ENCODE data around the gene MRGPRE.

MRGPRE gene

DNA sequence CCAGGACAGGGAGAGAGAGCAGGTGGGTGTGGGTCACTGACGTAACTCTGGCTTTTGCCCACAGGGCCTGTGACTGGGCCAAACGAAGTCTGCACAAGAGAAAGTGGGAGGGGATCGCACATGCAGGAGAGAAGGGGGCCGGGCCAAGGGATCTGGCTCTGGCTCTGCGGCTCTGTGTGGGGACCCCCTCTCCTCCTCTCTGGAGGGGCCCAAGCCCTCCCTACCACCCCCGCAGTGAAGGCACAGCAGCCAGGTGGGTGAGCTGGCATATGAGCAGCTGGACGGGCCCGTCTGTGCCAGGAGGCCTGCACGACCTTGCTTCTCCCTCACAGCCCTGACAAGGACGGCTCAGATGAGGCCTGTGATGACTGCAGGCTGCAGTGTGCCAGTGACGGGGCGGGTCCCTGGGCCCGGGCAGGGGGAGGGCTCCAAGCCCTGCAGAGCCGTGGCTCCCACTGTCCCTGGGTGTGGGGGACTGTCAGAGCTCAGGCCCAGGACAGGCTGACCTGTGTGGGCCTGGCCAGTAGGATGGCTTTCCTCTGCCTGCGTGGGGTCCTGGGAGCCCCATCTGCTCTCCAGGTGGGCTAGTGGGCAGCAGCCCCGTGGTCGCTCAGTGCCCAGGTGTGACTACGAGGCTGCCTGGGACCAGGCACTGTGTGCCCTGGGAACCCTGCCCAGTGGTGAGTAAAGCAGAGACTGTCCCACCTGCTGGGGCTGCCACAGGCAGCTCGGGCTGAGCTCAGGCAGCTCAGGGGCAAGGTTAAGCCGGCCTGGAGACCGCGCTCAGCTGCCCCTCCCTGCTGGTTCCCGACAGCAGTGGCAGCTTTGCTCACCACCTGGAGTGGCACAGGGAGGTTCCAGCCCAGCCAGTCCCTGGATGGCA, 35.8 kb downstream of the MRGPRE start:
- no peak for TF ChIP-seq TEAD4 (IDR thresholded peaks at IDR 0.05)
- no peak for TF ChIP-seq FOXM1 (IDR thresholded peaks at IDR 0.05; ENCODE audit: borderline replicate concordance, low read depth)

DNA sequence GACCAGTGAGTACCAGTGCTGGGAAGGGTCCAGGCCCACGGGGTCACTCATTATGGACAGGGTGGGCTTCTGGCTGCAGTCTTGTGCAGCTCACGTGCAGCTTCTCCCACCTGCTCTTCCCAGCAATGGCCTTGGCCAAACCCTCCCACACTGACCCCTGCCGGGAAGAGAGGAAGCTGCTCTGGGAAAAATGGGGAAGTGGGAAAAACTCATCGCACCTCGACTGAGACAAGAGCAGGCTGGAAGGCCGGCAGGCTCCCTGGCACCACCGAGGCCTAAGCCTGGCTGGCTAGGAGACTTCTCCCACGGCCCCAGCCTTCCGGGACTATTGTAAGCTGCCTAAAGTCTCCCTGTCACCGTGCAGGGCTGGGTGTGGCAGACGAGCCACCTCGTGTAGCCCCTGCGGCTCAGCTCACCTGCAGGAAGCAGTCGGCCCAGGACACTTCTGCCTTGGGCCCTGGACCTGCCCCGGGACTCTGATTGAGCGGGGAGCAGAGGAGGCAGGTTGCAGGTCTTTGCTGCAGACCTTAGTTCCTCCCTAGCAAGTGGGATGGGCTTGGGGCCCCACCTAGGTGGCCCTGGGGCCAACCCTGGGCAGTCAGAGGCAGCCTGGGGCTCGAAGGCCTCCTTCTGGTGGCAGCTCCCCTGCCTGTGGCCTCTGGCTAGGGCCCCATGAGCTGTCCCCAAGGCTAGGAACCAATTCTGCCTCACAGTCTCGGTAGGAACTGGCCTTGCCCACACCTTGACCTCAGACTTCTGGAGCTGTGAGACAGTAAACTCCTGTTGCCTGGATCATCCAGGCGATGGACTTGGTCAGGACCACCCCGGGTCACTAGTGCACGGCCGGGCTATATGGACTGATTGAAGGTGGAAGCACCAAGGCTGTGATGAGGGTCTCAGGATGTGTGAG, 36.7 kb downstream of the MRGPRE start:
- TF ChIP-seq NFIC (IDR thresholded peaks at IDR 0.05) (no peak), FOXM1 (IDR thresholded peaks at IDR 0.05; ENCODE audit: borderline replicate concordance, low read depth) (no peak), TCF12 (IDR thresholded peaks at IDR 0.05; ENCODE audit: low read depth) (no peak)
- TF ChIP-seq, protein P1, sequence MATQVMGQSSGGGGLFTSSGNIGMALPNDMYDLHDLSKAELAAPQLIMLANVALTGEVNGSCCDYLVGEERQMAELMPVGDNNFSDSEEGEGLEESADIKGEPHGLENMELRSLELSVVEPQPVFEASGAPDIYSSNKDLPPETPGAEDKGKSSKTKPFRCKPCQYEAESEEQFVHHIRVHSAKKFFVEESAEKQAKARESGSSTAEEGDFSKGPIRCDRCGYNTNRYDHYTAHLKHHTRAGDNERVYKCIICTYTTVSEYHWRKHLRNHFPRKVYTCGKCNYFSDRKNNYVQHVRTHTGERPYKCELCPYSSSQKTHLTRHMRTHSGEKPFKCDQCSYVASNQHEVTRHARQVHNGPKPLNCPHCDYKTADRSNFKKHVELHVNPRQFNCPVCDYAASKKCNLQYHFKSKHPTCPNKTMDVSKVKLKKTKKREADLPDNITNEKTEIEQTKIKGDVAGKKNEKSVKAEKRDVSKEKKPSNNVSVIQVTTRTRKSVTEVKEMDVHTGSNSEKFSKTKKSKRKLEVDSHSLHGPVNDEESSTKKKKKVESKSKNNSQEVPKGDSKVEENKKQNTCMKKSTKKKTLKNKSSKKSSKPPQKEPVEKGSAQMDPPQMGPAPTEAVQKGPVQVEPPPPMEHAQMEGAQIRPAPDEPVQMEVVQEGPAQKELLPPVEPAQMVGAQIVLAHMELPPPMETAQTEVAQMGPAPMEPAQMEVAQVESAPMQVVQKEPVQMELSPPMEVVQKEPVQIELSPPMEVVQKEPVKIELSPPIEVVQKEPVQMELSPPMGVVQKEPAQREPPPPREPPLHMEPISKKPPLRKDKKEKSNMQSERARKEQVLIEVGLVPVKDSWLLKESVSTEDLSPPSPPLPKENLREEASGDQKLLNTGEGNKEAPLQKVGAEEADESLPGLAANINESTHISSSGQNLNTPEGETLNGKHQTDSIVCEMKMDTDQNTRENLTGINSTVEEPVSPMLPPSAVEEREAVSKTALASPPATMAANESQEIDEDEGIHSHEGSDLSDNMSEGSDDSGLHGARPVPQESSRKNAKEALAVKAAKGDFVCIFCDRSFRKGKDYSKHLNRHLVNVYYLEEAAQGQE (IDR thresholded peaks at IDR 0.05; ENCODE audit: low read depth), result no peak

DNA sequence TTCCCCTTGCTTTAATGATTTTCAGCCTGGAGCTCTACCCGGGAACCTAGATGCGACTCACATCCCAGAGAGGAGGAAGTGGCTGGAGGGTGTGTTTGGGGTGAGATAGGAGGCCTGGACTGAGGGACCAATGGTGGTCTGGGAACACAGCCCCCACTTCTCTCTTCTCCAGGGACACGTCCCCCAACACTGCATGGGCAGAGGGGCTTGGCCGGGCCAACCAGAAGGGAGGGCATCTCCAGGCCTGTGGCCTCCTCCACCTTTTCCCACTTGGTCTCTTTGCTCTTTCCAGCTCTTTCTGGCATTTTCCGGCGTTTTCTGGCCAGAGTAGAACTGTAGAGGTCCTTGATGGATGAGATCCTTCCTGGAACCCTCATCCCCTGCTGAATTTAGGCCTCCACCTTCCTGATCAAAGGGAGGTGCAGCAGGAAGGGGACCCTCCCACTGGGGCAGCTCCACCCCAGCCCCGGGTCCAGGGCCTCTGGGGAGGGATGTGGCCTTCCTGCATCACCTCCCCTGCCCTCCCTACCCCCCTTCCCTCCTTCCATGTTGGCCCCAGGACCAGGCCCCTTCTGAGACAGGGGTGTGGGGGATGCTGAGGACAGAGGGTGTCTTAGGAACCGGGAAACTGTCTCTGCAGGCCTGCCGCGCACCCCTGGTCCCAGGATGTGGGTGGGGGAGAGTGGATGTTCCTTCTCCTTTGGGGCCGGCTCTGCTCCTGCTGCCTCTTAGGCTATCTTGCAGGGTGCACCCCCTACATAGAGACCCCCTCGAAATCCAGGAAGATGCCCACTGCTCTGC, 38.0 kb downstream of the MRGPRE start:
- TF ChIP-seq CREB1 (IDR thresholded peaks at IDR 0.05; ENCODE audit: low read depth), result no peak
- TF ChIP-seq, protein P2, sequence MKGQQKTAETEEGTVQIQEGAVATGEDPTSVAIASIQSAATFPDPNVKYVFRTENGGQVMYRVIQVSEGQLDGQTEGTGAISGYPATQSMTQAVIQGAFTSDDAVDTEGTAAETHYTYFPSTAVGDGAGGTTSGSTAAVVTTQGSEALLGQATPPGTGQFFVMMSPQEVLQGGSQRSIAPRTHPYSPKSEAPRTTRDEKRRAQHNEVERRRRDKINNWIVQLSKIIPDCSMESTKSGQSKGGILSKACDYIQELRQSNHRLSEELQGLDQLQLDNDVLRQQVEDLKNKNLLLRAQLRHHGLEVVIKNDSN (IDR thresholded peaks at IDR 0.05), result no peak
- TF ChIP-seq CEBPB (IDR thresholded peaks at IDR 0.05), result no peak
- TF ChIP-seq ZBTB7A (IDR thresholded peaks at IDR 0.05; ENCODE audit: low read depth), result no peak
- no peak for TF ChIP-seq NFIC (IDR thresholded peaks at IDR 0.05)
- no peak for TF ChIP-seq MAX (IDR thresholded peaks at IDR 0.05)
- TF ChIP-seq RAD21 (IDR thresholded peaks at IDR 0.05; ENCODE audit: low read depth), result no peak
- TF ChIP-seq TCF12 (IDR thresholded peaks at IDR 0.05; ENCODE audit: low read depth), result no peak
- TF ChIP-seq EGR1 (IDR thresholded peaks at IDR 0.05), result no peak
- TF ChIP-seq, protein P1 (IDR thresholded peaks at IDR 0.05; ENCODE audit: low read depth), result no peak
- no peak for TF ChIP-seq TEAD4 (IDR thresholded peaks at IDR 0.05)
- no peak for TF ChIP-seq FOXM1 (IDR thresholded peaks at IDR 0.05; ENCODE audit: borderline replicate concordance, low read depth)
- no peak for TF ChIP-seq YY1 (IDR thresholded peaks at IDR 0.05; ENCODE audit: low read depth)
- no peak for TF ChIP-seq EP300 (IDR thresholded peaks at IDR 0.05; ENCODE audit: borderline replicate concordance)
- TF ChIP-seq TAF1 (IDR thresholded peaks at IDR 0.05; ENCODE audit: low read depth), result no peak

DNA sequence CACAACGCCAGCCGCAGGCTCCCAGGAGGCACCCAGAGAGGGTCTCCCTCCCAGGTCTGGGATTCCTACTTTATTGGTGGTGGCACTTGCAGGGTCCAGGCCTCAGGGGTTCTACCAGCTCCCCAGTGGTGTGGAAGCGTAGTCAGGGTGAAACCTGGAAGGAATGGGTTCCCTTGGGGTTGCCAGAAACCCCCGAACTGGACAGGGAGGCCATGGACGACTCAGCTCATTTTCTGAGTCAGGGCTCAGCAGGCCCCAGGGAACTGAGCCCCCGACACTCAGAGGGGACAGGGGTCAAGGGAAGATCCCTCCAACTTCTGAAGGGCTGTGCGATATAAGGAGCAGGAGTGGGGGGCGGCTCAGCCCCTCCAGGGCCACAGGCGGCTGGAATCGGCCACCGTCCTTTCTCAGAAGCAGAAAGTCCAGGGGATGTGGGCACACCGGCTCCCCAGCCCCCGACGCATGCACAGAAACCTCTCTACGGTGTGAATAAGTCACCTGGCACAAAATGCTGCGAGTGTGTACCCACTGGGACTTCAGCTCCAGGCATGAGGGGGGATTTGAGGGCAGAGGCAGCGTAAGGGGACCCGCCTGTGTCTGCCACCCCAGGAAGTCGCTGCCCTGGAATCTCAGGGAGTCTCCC, 38.7 kb downstream of the MRGPRE start:
- TF ChIP-seq EGR1 (IDR thresholded peaks at IDR 0.05) (no peak), ZBTB7A (IDR thresholded peaks at IDR 0.05; ENCODE audit: low read depth) (no peak), EP300 (IDR thresholded peaks at IDR 0.05; ENCODE audit: borderline replicate concordance) (no peak), TEAD4 (IDR thresholded peaks at IDR 0.05) (no peak), YY1 (IDR thresholded peaks at IDR 0.05; ENCODE audit: low read depth) (no peak), TAF1 (IDR thresholded peaks at IDR 0.05; ENCODE audit: low read depth) (no peak), CEBPB (IDR thresholded peaks at IDR 0.05) (no peak), TCF12 (IDR thresholded peaks at IDR 0.05; ENCODE audit: low read depth) (no peak), MAX (IDR thresholded peaks at IDR 0.05) (no peak), NFIC (IDR thresholded peaks at IDR 0.05) (no peak), CREB1 (IDR thresholded peaks at IDR 0.05; ENCODE audit: low read depth) (no peak), RAD21 (IDR thresholded peaks at IDR 0.05; ENCODE audit: low read depth) (no peak), FOXM1 (IDR thresholded peaks at IDR 0.05; ENCODE audit: borderline replicate concordance, low read depth) (no peak)
- TF ChIP-seq, protein P2 (IDR thresholded peaks at IDR 0.05), result no peak
- TF ChIP-seq, protein P1 (IDR thresholded peaks at IDR 0.05; ENCODE audit: low read depth), result no peak
